NCI-H1417 treated with DMSO at 0.1 percent for 48 hours (cell line): ENCODE results near the gene MPV17L.
"Not testable (repeated sequence)": the region's sequence is repeated elsewhere in the genome, so short reads cannot be mapped to it uniquely, and the experiment has no call there.

Experiments
- DNase-seq: peaks from one replicate; lab custom pipeline; 2025; lab: John Stamatoyannopoulos, UW

The MPV17L gene

GRCh38 chr16:15395631-15396508 lies at the start of gene MPV17L:
MPV17L (plus strand) TSS chr16:15395754; CDS start chr16:15395898, 144 bp downstream.
- DNase-seq: not testable (repeated sequence)

DNA sequence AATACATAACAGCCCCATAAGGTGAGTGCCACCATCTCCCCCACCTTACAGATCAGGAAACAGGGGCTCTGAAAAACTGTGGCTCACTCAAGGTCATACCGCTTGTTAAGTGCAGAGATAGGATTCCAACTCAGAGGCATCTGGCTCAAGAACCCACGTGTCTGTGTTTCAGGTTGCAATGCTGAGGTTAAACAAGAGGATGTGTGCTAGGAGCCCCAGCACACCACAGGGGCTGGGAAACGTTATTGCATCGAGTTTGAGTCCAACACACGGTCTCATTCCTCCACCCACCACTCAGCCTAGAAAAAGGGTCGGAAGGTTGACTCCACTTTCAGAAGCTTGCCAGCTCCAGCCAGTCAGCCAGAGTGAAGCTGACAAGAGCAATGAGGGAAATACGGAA lies 46.8 kb upstream of the MPV17L start:
- DNase-seq: not testable (repeated sequence)

- DNase-seq: not testable (repeated sequence)
Measured at GRCh38 chr16:15351251-15351650, 44.3 kb upstream of the MPV17L start.

GRCh38 chr16:15351745-15352144 lies 43.8 kb upstream of the MPV17L start:
- not testable (repeated sequence) for DNase-seq

DNA sequence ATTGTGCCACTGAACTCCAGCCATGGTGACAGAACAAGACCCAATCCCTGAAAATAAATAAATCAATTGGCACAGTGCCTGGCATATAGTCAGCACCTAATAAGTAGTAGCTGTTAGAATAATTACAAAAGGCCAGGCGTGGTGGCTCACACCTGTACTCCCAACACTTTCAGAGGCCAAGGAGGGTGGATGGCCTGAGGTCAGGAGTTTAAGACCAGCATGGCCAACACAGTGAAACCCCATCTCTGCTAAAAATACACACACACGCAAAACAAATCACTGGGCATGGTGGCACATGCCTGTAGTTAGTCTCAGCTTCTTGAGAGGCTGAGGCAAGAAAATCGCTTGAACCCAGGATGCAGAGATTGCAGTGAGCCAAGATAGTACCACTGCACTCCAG lies 42.7 kb upstream of the MPV17L start:
- DNase-seq: not testable (repeated sequence)

DNA sequence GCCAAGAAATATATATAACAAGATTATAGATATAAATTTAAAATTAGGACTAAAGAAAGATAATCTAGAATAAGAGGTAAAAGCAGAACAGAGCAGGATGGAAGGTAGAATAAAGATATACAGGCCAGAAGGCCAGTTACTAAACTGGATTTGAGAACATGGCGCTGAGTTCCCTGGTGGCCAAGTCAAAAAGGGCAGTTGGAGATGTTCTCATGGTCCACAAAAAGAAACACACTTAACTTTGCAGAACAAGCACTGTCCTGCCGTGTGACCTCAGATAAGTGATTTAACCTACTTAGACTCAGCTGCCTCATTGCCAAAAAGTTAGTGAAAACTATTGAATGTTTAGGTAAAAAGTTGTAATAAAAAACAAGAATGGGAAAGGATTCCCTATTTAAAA lies 40.7 kb upstream of the MPV17L start:
- not testable (repeated sequence) for DNase-seq

- DNase-seq: not testable (repeated sequence)
Measured at GRCh38 chr16:15357495-15357894, 38.1 kb upstream of the MPV17L start.

DNA sequence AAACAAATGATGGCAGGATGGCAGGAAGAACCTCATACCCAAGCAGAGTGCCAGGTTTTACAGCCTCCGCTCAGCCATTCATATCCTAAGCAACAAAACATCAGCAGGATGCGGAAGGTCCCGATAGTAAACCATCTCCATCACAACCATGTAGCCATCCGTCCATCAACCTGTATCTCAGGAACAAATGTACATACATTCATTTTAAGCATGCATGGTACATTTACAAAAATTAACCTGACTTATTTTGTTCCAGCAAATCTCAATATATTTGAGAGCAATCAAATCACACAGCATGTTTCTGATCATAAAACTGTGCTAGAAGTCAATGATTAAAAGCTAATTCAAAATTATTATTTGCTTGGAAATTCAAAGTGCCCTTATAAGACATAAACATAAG lies 17.4 kb upstream of the MPV17L start, which contains the start of gene NPIPA5:
Gene NPIPA5 (minus strand): TSS at position 101 of the 400 bp plus-strand sequence. CDS start 0 bp downstream, at position 101.
- not testable (repeated sequence) for DNase-seq

DNA sequence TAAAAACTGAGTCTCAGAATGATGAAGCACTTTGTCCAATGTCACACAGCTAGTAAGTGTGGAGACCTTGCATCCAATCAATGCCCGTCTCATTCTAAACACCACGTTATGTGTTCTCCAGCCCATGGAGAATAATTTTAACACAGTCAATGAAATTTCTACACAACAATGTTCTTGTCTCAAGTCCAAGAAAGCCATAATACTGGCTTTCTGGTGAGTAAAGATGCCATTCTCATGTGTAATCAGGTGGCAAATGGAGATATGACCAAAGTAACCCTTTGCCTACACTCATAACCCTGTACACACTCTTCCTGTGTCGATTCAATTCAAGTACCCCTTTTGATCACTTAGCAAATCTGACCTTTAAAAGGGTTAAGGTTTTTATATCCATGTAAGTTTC lies 12.7 kb upstream of the MPV17L start:
- DNase-seq: not testable (repeated sequence)

- not testable (repeated sequence) for DNase-seq
Measured at GRCh38 chr16:15388060-15388459, 7.5 kb upstream of the MPV17L start.

DNA sequence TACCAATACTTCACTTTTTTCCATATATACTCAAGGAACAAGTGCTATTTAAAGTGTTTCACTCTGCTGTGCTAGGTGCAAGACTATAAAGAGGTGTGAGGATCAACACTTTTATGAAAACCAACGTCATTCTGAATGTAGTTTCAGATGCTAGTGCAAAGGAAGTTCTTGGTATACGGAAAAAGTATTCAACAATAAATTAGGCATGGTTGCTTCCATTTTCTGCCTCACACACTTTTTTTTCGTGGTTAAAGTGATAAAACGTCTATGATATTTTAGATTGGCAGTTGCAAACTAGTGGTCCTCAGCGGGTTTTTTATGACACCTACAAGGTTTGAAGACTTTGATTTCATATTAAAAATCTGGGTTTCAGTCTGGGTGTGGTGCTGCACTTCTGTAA lies 5.6 kb upstream of the MPV17L start:
- not testable (repeated sequence) for DNase-seq

DNA sequence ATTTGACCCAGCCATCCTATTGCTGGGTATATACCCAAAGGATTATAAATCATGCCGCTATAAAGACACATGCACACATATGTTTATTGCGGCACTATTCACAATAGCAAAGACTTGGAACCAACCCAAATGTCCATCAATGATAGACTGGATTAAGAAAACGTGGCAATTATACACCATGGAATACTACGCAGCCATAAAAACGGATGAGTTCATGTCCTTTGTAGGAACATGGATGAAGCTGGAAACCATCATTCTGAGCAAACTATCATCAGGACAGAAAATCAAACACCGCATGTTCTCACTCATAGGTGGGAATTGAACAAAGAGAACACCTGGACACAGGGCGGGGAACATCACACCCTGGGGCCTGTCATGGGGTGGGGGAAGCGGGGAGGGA lies 2.5 kb upstream of the MPV17L start:
- DNase-seq: not testable (repeated sequence)

DNA sequence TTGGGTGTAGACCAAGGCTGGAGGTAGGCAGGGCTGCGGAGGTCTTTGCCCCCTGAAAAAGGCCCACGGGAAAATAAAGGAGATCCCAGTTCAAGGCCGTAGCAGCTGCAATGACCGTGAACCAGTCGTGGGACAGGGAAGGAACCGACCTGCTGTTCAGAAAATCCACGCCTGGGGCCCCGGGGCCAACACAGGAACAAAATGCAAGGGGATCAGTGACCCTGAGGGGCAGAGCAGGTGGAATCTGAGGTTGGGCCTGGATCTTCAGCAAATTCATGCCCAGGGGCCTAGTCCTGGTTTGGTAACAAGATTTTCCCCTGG lies 915 bp downstream of the MPV17L start:
- DNase-seq: not testable (repeated sequence)

GRCh38 chr16:15396948-15397594 lies 1.5 kb downstream of the MPV17L start:
- no peak for DNase-seq

DNA sequence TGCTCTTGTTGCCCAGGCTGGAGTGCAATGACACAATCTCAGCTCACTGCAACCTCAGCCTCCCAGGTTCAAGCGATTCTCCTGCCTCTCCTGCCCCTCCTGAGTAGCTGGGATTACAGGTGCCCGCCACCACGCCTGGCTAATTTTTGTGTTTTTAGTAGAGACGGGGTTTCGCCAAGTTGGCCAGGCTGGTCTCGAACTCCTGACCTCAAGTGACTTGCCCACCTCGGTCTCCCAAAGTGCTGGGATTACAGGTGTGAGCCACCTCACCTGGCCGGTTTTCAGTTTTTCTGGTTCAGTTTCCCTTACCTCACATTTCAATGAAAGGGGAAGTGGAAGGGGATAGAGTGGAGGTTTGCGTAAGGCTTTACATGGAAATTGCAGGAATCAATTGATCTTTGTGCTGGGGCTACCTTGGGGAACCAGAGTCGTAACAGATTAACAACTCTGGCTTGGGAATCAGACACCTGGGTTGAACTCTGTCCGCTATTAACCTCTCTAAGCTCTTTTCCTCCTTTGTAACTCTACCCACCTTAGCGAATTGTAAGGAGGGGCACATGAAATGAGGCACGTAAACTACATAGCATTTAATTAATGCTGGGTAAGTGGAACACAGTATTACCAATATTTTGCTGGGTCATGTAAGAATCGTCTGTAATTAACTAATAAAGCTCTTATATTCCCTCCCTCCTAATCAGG lies 3.2 kb downstream of the MPV17L start:
- DNase-seq: no peak

GRCh38 chr16:15399317-15399716 lies 3.8 kb downstream of the MPV17L start:
- no peak for DNase-seq

DNA sequence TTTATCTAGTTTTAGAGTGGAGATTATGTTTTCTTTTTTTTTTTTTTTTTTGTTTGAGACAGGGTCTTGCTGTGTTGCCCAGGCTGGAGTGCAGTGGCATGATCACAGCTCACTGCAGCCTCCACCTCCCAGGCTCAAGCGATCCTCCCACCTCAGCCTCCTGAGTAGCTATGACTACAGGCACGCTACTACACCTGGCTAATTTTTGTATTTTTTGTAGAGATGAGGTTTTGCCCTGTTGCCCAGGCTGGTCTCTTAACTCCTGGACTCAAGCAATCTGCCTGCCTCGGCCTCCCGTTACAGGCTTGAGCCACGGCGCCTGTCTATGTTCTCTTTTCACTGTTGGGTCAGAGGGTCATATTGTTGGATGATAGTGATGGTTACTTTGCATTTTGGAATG lies 4.8 kb downstream of the MPV17L start:
- DNase-seq: not testable (repeated sequence)

- DNase-seq: no peak
Measured at GRCh38 chr16:15401972-15402371, 6.4 kb downstream of the MPV17L start.

DNA sequence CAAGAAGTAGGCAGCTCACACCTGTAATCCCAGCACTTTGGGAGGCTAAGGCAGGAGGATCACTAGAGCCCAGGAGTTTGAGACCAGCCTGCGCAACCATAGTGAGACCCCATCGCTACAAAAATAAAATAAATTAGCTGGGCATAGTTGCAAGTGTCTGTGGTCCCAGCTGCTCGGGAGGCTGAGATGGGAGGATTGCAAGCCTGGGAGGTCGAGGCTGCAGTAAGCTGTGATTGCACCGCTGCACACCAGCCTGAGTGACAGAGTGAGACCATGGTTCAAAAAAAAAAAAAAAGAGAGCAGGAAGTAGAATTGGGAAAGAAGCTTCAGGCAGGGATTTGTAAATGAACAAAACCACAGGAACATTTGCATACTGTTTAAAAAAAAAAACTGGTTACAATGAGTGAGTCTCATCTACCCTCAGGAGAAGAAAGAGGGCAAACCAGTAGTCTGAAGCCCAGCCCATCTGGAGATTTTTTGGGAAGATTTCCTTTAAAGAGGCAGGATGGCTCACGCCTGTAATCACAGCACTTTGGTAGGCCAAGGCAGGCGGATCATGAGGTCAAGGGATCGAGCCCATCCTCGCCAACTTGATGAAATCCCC lies 7.9 kb downstream of the MPV17L start:
- no peak for DNase-seq

DNA sequence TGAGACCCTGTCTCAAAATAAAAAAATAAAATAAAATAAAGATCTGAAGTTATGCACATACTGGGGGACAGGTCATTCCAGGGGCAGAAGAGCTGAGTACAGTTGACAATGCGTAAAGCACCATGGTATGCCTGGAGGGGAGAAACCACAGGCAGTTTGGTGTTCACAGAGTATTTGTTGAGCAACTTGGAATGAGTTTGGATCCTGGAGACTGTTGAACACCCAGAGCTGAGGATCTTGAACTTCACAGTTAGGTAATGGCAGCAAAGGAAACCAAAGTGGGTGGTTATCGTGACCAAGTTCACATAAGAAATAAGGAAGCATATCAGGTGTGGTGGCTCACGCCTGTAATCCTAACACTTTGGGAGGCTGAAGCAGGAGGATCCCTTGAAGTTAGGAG lies 8.5 kb downstream of the MPV17L start:
- DNase-seq: not testable (repeated sequence)

GRCh38 chr16:15404792-15405191 lies 9.2 kb downstream of the MPV17L start:
- DNase-seq: no peak

DNA sequence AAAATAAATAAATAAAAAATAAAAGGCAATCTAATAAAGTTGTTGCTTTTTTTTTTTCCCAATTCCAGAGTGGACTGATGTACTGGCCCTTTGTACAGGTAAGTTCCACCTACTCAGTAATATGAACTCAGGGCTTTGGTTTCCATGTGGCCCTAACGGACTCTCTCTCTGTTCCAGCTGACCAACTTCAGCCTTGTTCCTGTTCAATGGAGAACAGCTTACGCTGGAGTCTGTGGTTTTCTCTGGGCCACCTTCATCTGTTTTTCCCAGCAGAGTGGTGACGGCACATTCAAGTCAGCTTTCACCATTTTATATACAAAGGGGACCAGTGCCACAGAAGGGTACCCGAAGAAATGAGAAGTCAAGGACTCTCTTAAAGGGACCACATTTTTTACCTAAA lies 12.2 kb downstream of the MPV17L start:
- not testable (repeated sequence) for DNase-seq
